ENCODE data around the gene ARHGAP18.

GRCh38 chr6:129645106-129645829 lies 64.7 kb downstream of the ARHGAP18 start:
- TF ChIP-seq HDGF (IDR thresholded peaks at IDR 0.05; ENCODE audit: borderline replicate concordance) (no peak), L3MBTL2 (conservative IDR thresholded peaks at IDR 0.05) (no peak), TARDBP (IDR thresholded peaks at IDR 0.05) (no peak), LEF1 (IDR thresholded peaks at IDR 0.05; ENCODE audit: borderline replicate concordance) (no peak), ELF4 (IDR thresholded peaks at IDR 0.05) (no peak), SP1 (IDR thresholded peaks at IDR 0.05) (no peak), BHLHE40 (IDR thresholded peaks at IDR 0.05; ENCODE audit: borderline replicate concordance) (no peak), ARNT (IDR thresholded peaks at IDR 0.05) (no peak), NFRKB (IDR thresholded peaks at IDR 0.05) (no peak), PKNOX1 (IDR thresholded peaks at IDR 0.05) (no peak), FOXA1 (IDR thresholded peaks at IDR 0.05) (no peak), FOXM1 (IDR thresholded peaks at IDR 0.05; ENCODE audit: borderline replicate concordance) (no peak), FOXK2 (IDR thresholded peaks at IDR 0.05) (no peak)
